NK-92 (cell line): ENCODE measurements around the gene CRYGN.

Experiments
- DNase-seq: peaks from one replicate; lab custom pipeline; 2025; ENCODE audit not compliant: unreplicated experiment; lab: John Stamatoyannopoulos, UW

The CRYGN gene

GRCh38 chr7:151440799-151441445 lies 981 bp upstream of the CRYGN start:
- no peak for DNase-seq

- DNase-seq = no peak
These were observed 908 bp downstream of the CRYGN start for GRCh38 chr7:151438864-151439601.

GRCh38 chr7:151437866-151438516 lies 1.9 kb downstream of the CRYGN start:
- no peak for DNase-seq

- DNase-seq = no peak
These were observed 2.8 kb downstream of the CRYGN start for GRCh38 chr7:151437159-151437553.

GRCh38 chr7:151436446-151437158 lies 3.3 kb downstream of the CRYGN start:
- no peak for DNase-seq

- no peak for DNase-seq
These were observed 4.0 kb downstream of the CRYGN start for GRCh38 chr7:151435971-151436370.

GRCh38 chr7:151435103-151435916 lies 4.6 kb downstream of the CRYGN start:
- no peak for DNase-seq

- DNase-seq = no peak
These were observed 5.4 kb downstream of the CRYGN start for GRCh38 chr7:151434549-151434948.

- DNase-seq = no peak
These were observed 6.1 kb downstream of the CRYGN start for GRCh38 chr7:151433721-151434400.

- no peak for DNase-seq
These were observed 7.1 kb downstream of the CRYGN start for GRCh38 chr7:151432658-151433521.

GRCh38 chr7:151431768-151432311 lies 8.1 kb downstream of the CRYGN start:
- DNase-seq = no peak

- DNase-seq = no peak
These were observed 8.6 kb downstream of the CRYGN start for GRCh38 chr7:151431281-151431767.

- no peak for DNase-seq
These were observed 9.3 kb downstream of the CRYGN start for GRCh38 chr7:151430391-151431205.

- no peak for DNase-seq
These were observed 10.2 kb downstream of the CRYGN start for GRCh38 chr7:151429560-151430331.

GRCh38 chr7:151429237-151429559 lies 10.7 kb downstream of the CRYGN start:
- no peak for DNase-seq

GRCh38 chr7:151428378-151429236 lies 11.3 kb downstream of the CRYGN start:
- DNase-seq = no peak
